NCI-H1694 (cell line): ENCODE data around the gene ECE2.
"Not testable (repeated sequence)": the region's sequence is repeated elsewhere in the genome, so short reads cannot be mapped to it uniquely, and the experiment has no call there.

Source experiments
- DNase-seq: peaks from one replicate; lab custom pipeline; 2025; lab: John Stamatoyannopoulos, UW

Gene ECE2

GRCh38 chr3:184336547-184337398, 61.0 kb downstream of the ECE2 start:
- peak; percentile 60 for DNase-seq

GRCh38 chr3:184337399-184337714, 61.5 kb downstream of the ECE2 start, which contains the start of gene FAM131A:
TSS of gene FAM131A (plus strand) at chr3:184337600. CDS start at chr3:184337631, 31 bp downstream.
- peak; percentile 50 for DNase-seq

- no peak for DNase-seq
These were observed 62.2 kb downstream of the ECE2 start for GRCh38 chr3:184337981-184338380.

GRCh38 chr3:184338511-184338945, 62.7 kb downstream of the ECE2 start:
- DNase-seq, result peak; percentile 86

- no peak for DNase-seq
These were observed 63.2 kb downstream of the ECE2 start for GRCh38 chr3:184339001-184339400.

- not testable (repeated sequence) for DNase-seq
These were observed 63.8 kb downstream of the ECE2 start for GRCh38 chr3:184339451-184340135.

GRCh38 chr3:184341925-184342324, 66.1 kb downstream of the ECE2 start:
- no peak for DNase-seq
